Sigmoid colon (tissue), 7 donors: ENCODE results near the gene ACP2. TPM values are rescaled to one million over a fixed set of nuclear protein-coding genes. Genes with fewer than 3 reads are reported as not detected.

Experiments
- DNase-seq: peaks from one replicate; pipeline ENCODE4 v3.0.0-alpha.2; 2019
- H3K27ac ChIP-seq, 4 donors: fragments of 200-600 bp; sonication (generic); one replicate each; pipeline ENCODE4 v1.5.1; 2016 to 2019; ENCODE audit warnings: mild to moderate bottlenecking in 1 of 4
- H3K27me3 ChIP-seq, 3 donors: fragments of 200-600 bp; sonication (generic); one replicate each; pipeline ENCODE4 v1.5.1; 2019; ENCODE audit warnings: mild to moderate bottlenecking in 1 of 3
- H3K36me3 ChIP-seq, 4 donors: fragments of 200-600 bp; sonication (generic); one replicate each; pipeline ENCODE4 v1.5.1; 2016 to 2019
- H3K4me1 ChIP-seq, 4 donors: fragments of 200-600 bp; sonication (generic); one replicate each; pipeline ENCODE4 v1.5.1; 2017 to 2019
- H3K4me3 ChIP-seq, 4 donors: fragments of 200-600 bp; sonication (generic); one replicate each; pipeline ENCODE4 v1.5.1; 2017 to 2019; ENCODE audit warnings: mild to moderate bottlenecking in 2 of 4, moderate library complexity in 1 of 4
- H3K9me3 ChIP-seq, 4 donors: fragments of 200-600 bp in 3 of 4; sonication (generic) in 3 of 4; one replicate each; pipeline versions ENCODE4 v1.5.1 to v1.6.1; 2013 to 2019
- CTCF ChIP-seq, 4 experiments: fragments of 450-650 bp in 3 of 4; fragments of 200-600 bp in 1 of 4; IDR thresholded peaks; one replicate each; pipeline ENCODE4 v1.5.1; 2016 to 2019; ENCODE audit warnings: antibody characterized with exemption in 4 of 4, mild to moderate bottlenecking in 3 of 4, moderate library complexity in 2 of 4
- EP300 ChIP-seq, 4 donors: sonication (generic); formaldehyde crosslinking; IDR thresholded peaks; one replicate each; pipeline ENCODE4 v1.6.1; 2017; ENCODE audit warnings: antibody characterized with exemption in 4 of 4
- POLR2A ChIP-seq, 2 donors: fragments of 450-650 bp; IDR thresholded peaks; one replicate each; pipeline ENCODE4 v1.6.1; 2016; ENCODE audit warnings: antibody characterized with exemption in 2 of 2, mild to moderate bottlenecking in 2 of 2, moderate library complexity in 2 of 2
- POLR2AphosphoS5 ChIP-seq, 4 donors: sonication (generic); formaldehyde crosslinking; IDR thresholded peaks; one replicate each; pipeline ENCODE4 v1.6.1; 2017; ENCODE audit warnings: antibody characterized with exemption in 4 of 4
- WGBS, 2 donors: extraction: QIAGEN DNeasy Blood & Tissue Kit; methylation state at CpG; one replicate each; pipeline ENCODE4 v1.1.7; 2013; 5-methylcytosine and 5-hydroxymethylcytosine counted together
- intact Hi-C: fragments of 100-400 bp; cut with DNase I; formaldehyde crosslinking; loops from one replicate; pipeline ENCODE4 v1.15.1; 2023
- polyA plus RNA-seq, 3 donors: library from polyadenylated mRNA; stranded (reverse); fragments of 200-250 nt; gene quantifications; one replicate each; pipeline ENCODE4 v1.2.3, GENCODE V29; 2013
- total RNA-seq, 4 donors: library from RNA; depleted of rRNA; stranded (reverse); fragments of >200 nt; gene quantifications; one replicate each; pipeline ENCODE4 v1.1.0, GENCODE V29; 2016
- donor health status: healthy with polysubstance abuse.
- donor health status: Bipolar disorder and iron deficiency.
- donor health status: healthy.

ACP2 gene
- total and polyA plus RNA-seq, 7 donors, result 15.6 to 54.0 (median 31.0) TPM

DNA sequence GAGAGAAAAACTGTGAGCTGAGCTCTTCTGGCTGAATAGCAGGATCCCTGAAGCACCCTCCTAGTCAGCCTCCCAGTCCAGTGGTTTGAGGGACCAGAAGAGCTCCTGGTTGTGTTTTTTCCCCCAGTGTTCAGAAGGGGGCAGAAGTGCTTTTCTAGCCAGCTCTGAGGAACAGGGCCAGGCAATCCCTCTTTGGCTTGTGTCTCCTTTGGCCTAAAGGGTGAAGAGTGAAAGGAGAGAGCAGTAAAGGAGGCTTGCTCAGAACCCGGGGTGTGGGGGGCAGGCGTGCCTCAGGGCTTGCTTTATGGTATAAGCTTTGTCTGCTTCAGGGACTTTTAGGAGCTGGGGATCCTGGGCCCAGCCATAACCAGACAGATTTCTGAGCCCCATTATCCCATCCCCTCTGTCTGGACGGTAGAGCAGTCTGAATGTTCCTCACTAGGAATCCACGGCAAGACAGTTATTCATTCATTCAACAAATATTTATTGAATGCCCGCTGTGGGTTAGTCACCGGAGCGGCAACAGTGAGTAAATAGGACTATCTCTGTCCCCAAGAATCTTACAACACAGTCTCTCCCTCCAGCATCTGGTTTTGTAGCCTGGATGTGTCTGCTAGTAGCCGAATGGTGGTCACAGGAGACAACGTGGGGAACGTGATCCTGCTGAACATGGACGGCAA lies 14.5 kb downstream of the ACP2 start:
- intact Hi-C loops, result no loop called here

GRCh38 chr11:47233051-47233450 lies 15.6 kb downstream of the ACP2 start:
- 90 to 93% methylated on average over 4 of the region's 4 CpGs for WGBS, 2 donors
- H3K27ac ChIP-seq, result no peak overlapping the region

More for the DNA sequence above, 14.5 kb downstream of the ACP2 start:
- Histone ChIP-seq H3K4me1 (peaks cover 0 to 17% (median 12%) of the 10 kb centered on the region in 4 donors), H3K9me3 (no peaks in the 10 kb centered on the region), H3K27ac (peak overlapping the region; percentile 18 to 67 (median 58)), H3K27me3 (no peaks in the 10 kb centered on the region), H3K36me3 (peaks cover 5 to 48% (median 9%) of the 10 kb centered on the region in 4 donors), H3K4me3 (peak overlapping the region in 2 of 4 donors; percentile 3 to 12)
- 62 to 80% methylated on average over 11 of the region's 11 CpGs for WGBS, 2 donors
- peak in 1 of 4 experiments; percentile 22 for TF ChIP-seq CTCF (IDR thresholded peaks at IDR 0.05)
- TF ChIP-seq POLR2A (IDR thresholded peaks at IDR 0.05), result no peak
- no peak for TF ChIP-seq POLR2AphosphoS5 (IDR thresholded peaks at IDR 0.05)
- no peak for TF ChIP-seq EP300 (IDR thresholded peaks at IDR 0.05)
- no peak for DNase-seq

DNA sequence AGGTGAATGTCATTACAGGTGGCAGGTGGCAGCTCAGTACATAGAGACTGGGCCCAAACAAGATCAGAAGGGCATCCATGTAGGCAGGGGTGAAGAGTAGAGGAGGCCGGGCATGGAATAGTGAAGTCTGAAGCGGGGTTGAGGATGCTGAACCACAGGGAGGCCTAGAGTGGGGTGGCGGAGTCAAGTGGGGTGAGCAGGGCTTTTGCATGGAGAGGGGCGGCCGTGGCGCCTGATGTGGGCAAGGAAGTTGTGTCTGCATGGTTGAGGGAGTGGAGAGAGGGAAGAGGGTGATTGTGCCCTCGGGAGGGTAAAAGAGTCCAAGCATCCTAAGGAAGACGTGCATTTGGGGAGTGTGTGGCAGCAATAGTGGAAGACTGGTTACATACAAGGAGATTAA lies 19.5 kb downstream of the ACP2 start:
- no peak for DNase-seq
- H3K4me3 ChIP-seq, result no peak overlapping the region
- H3K9me3 ChIP-seq, result no peaks in the 10 kb centered on the region
- no peaks in the 10 kb centered on the region for H3K27me3 ChIP-seq
- H3K4me1 ChIP-seq, result peaks cover 0 to 6% (median 4%) of the 10 kb centered on the region in 4 donors
- 96 to 97% methylated on average over 8 of the region's 8 CpGs for WGBS, 2 donors
- TF ChIP-seq CTCF (IDR thresholded peaks at IDR 0.05), result no peak
- no peak for TF ChIP-seq POLR2A (IDR thresholded peaks at IDR 0.05)
- TF ChIP-seq EP300 (IDR thresholded peaks at IDR 0.05), result no peak
- TF ChIP-seq POLR2AphosphoS5 (IDR thresholded peaks at IDR 0.05), result no peak
- H3K36me3 ChIP-seq, result peaks cover 0 to 60% (median 4%) of the 10 kb centered on the region in 4 donors
- H3K27ac ChIP-seq, result no peak overlapping the region
- intact Hi-C loops, result no loop called here

More at GRCh38 chr11:47233051-47233450, 15.6 kb downstream of the ACP2 start:
- Histone ChIP-seq H3K9me3 (no peaks in the 10 kb centered on the region), H3K36me3 (peaks cover 0 to 43% (median 4%) of the 10 kb centered on the region in 4 donors), H3K4me3 (no peak overlapping the region), H3K4me1 (peaks cover 0 to 17% (median 12%) of the 10 kb centered on the region in 4 donors), H3K27me3 (no peaks in the 10 kb centered on the region)
- DNase-seq, result no peak
- intact Hi-C loops, result no loop called here
- TF ChIP-seq POLR2AphosphoS5 (IDR thresholded peaks at IDR 0.05) (no peak), EP300 (IDR thresholded peaks at IDR 0.05) (no peak), CTCF (IDR thresholded peaks at IDR 0.05) (no peak), POLR2A (IDR thresholded peaks at IDR 0.05) (no peak)

GRCh38 chr11:47225552-47226400 lies 22.8 kb downstream of the ACP2 start:
- Histone ChIP-seq H3K27me3 (no peaks in the 10 kb centered on the region), H3K4me1 (no peaks in the 10 kb centered on the region), H3K4me3 (no peak overlapping the region), H3K36me3 (peaks cover 0 to 84% (median 11%) of the 10 kb centered on the region in 4 donors), H3K27ac (no peak overlapping the region), H3K9me3 (no peaks in the 10 kb centered on the region)
- intact Hi-C loops, result no loop called here
- no peak for DNase-seq
- no peak for TF ChIP-seq POLR2A (IDR thresholded peaks at IDR 0.05)
- TF ChIP-seq EP300 (IDR thresholded peaks at IDR 0.05), result no peak
- no peak for TF ChIP-seq CTCF (IDR thresholded peaks at IDR 0.05)
- no peak for TF ChIP-seq POLR2AphosphoS5 (IDR thresholded peaks at IDR 0.05)
- 93 to 97% methylated on average over 7 of the region's 7 CpGs for WGBS, 2 donors
